Kidney (tissue), 14 donors: ENCODE measurements around the gene TEX9. TPM values are rescaled to one million over a fixed set of nuclear protein-coding genes. Genes with fewer than 3 reads are reported as not detected.
A peak's percentile ranks its signal among the peaks of the same experiment; 100 is the strongest.

ENCODE experiments used
- DNase-seq, 5 donors: peaks; one replicate each; pipeline ENCODE4 v3.0.0-alpha.2; 2013 to 2020
- FAIRE-seq: peaks from 2 replicates; lab custom pipeline; 2012; peaks lifted over from hg19 to GRCh38; lab: Jason Lieb, UNC
- H3K27ac ChIP-seq, 2 donors: one replicate each; pipeline ENCODE4 v1.7.0; 2013; ENCODE audit warnings: low read depth in 2 of 2, low read length in 2 of 2, inconsistent platforms in 1 of 2
- H3K27me3 ChIP-seq: one replicate; pipeline ENCODE4 v1.7.1; 2013; ENCODE audit warnings: low read length, inconsistent platforms; ENCODE audit not compliant: control insufficient read depth, insufficient read depth
- H3K36me3 ChIP-seq, 3 donors: one replicate each; pipeline versions ENCODE4 v1.7.0 to v1.7.1; 2013; ENCODE audit warnings: low read length in 3 of 3, control low read depth in 1 of 3, inconsistent platforms in 1 of 3; ENCODE audit not compliant: insufficient read depth in 3 of 3, control insufficient read depth in 2 of 3
- H3K4me1 ChIP-seq, 3 donors: one replicate each; pipeline versions ENCODE4 v1.7.0 to v1.7.1; 2013; ENCODE audit warnings: low read length in 3 of 3, inconsistent platforms in 1 of 3, low read depth in 1 of 3; ENCODE audit not compliant: control insufficient read depth in 2 of 3, insufficient read depth in 2 of 3
- H3K4me3 ChIP-seq, 3 donors: one replicate each; pipeline versions ENCODE4 v1.7.0 to v1.8.1; 2013; ENCODE audit warnings: low read length in 3 of 3, control low read depth in 1 of 3, inconsistent platforms in 1 of 3
- H3K9ac ChIP-seq, 3 donors: one replicate each; pipeline versions ENCODE4 v1.7.0 to v1.7.1; 2013; ENCODE audit warnings: low read length in 3 of 3, control low read depth in 1 of 3, inconsistent platforms in 1 of 3
- H3K9me3 ChIP-seq, 3 donors: one replicate each; pipeline versions ENCODE4 v1.7.0 to v1.7.1; 2013; ENCODE audit warnings: low read length in 3 of 3, control low read depth in 1 of 3, inconsistent platforms in 1 of 3; ENCODE audit not compliant: control insufficient read depth in 2 of 3, insufficient read depth in 1 of 3
- CTCF ChIP-seq: IDR thresholded peaks from 3 replicates; pipeline ENCODE4 v1.5.1; 2012; ENCODE audit warnings: mild to moderate bottlenecking, moderate library complexity, borderline replicate concordance; ENCODE audit not compliant: insufficient read depth; ENCODE audit errors: extremely low read depth
- intact Hi-C: fragments of 100-400 bp; cut with DNase I; formaldehyde crosslinking; loops from one replicate; pipeline ENCODE4 v1.11.1; 2022
- polyA plus RNA-seq: library from polyadenylated mRNA; stranded (reverse); fragments of 350-450 nt; fragmentation: Illumina TruSeq; extraction: RNeasy Lipid Tissue Mini Kit (QIAGEN cat#74804); gene quantifications from one replicate; pipeline ENCODE4 v1.2.3, GENCODE V29; 2014; ENCODE audit warnings: low read depth, low replicate concordance; ENCODE audit not compliant: insufficient read depth
- total RNA-seq: library from RNA; stranded (reverse); fragmentation: NEBNext Ultra II Directional; extraction: Animal tissue kit (Norgen Biotek cat#: 25700); gene quantifications from one replicate; pipeline ENCODE4 v1.2.1, GENCODE V29; 2021
- donor health status: control.
- donor health status: control.
- donor health status: control.
- donor health status: control.
- donor health status: control.
- donor health status: DM: yes; HTN: yes; CAD: no.
- donor health status: Normal renal cell carcinoma (clear cell type).

The TEX9 gene
- total and polyA plus RNA-seq, 2 donors from 2014 or later: 9.4 to 35.2 TPM

- Histone ChIP-seq H3K27me3 (no peaks in the 10 kb centered on the region), H3K4me1 (no peaks in the 10 kb centered on the region), H3K27ac (no peak overlapping the region), H3K9me3 (no peaks in the 10 kb centered on the region), H3K4me3 (no peak overlapping the region), H3K9ac (no peak overlapping the region), H3K36me3 (no peaks in the 10 kb centered on the region)
- DNase-seq: no peak
- no peak for FAIRE-seq
- no peak for TF ChIP-seq CTCF
- intact Hi-C loops: no loop called here
These were observed 60.0 kb downstream of the TEX9 start for GRCh38 chr15:56425276-56425675.

- no peak overlapping the region for H3K9ac ChIP-seq
- H3K4me3 ChIP-seq: no peak overlapping the region
- H3K27ac ChIP-seq: no peak overlapping the region
- no peak for TF ChIP-seq CTCF
- H3K4me1 ChIP-seq: no peaks in the 10 kb centered on the region
- FAIRE-seq (no peak), DNase-seq (no peak)
- intact Hi-C loops: no loop called here
- H3K36me3 ChIP-seq: no peaks in the 10 kb centered on the region
- H3K27me3 ChIP-seq: no peaks in the 10 kb centered on the region
- no peaks in the 10 kb centered on the region for H3K9me3 ChIP-seq
These were observed 60.8 kb downstream of the TEX9 start for GRCh38 chr15:56425976-56426375.

GRCh38 chr15:56428821-56429458 is 63.7 kb downstream of the TEX9 start:
- Histone ChIP-seq H3K4me1 (no peaks in the 10 kb centered on the region), H3K9ac (no peak overlapping the region), H3K9me3 (no peaks in the 10 kb centered on the region), H3K36me3 (no peaks in the 10 kb centered on the region), H3K4me3 (no peak overlapping the region), H3K27me3 (no peaks in the 10 kb centered on the region), H3K27ac (no peak overlapping the region)
- intact Hi-C loops: no loop called here
- DNase-seq (peak in 2 of 5 donors; percentile 23 to 48), FAIRE-seq (peak; percentile 96)
- TF ChIP-seq CTCF: no peak

GRCh38 chr15:56432304-56432703 is 67.1 kb downstream of the TEX9 start:
- intact Hi-C loops: no loop called here
- DNase-seq: no peak
- no peak overlapping the region for H3K9ac ChIP-seq
- H3K9me3 ChIP-seq: no peaks in the 10 kb centered on the region
- H3K27me3 ChIP-seq: no peaks in the 10 kb centered on the region
- H3K4me3 ChIP-seq: no peak overlapping the region
- no peaks in the 10 kb centered on the region for H3K4me1 ChIP-seq
- FAIRE-seq: no peak
- no peaks in the 10 kb centered on the region for H3K36me3 ChIP-seq
- H3K27ac ChIP-seq: no peak overlapping the region
- no peak for TF ChIP-seq CTCF
